Gastrocnemius medialis (tissue), 4 donors: ENCODE data around the gene DISC1.

ENCODE experiments used
- CTCF ChIP-seq, 5 experiments: fragments of 450-650 bp in 3 of 5; fragments of 200-600 bp in 2 of 5; sonication (generic) in 2 of 5; IDR thresholded peaks in 4 of 5; conservative IDR thresholded peaks in 1 of 5; 1 replicate in 4 of 5; 2 replicates in 1 of 5; pipeline ENCODE4 v1.5.1; 2016 to 2019; ENCODE audit warnings: antibody characterized with exemption in 5 of 5, mild to moderate bottlenecking in 3 of 5, moderate library complexity in 3 of 5
- POLR2A ChIP-seq, 2 donors: fragments of 450-650 bp; IDR thresholded peaks; one replicate each; pipeline ENCODE4 v1.6.1; 2017; ENCODE audit warnings: antibody characterized with exemption in 2 of 2, mild to moderate bottlenecking in 2 of 2, moderate library complexity in 2 of 2

- no peak for TF ChIP-seq CTCF (IDR thresholded peaks at IDR 0.05 in 4 of 5, conservative IDR thresholded peaks at IDR 0.05 in 1 of 5)
- no peak for TF ChIP-seq POLR2A (IDR thresholded peaks at IDR 0.05)
Measured at GRCh38 chr1:231731268-231731667, 104.7 kb downstream of the DISC1 start.
